Fibroblast of villous mesenchyme (primary cell): ENCODE data around the gene SNAP47. TPM values are rescaled to one million over a fixed set of nuclear protein-coding genes. Genes with fewer than 3 reads are reported as not detected.

Source experiments
- DNase-seq: peaks from one replicate; pipeline ENCODE4 v3.0.0-alpha.2; 2010; ENCODE audit warnings: low read depth
- H3K4me3 ChIP-seq: 2 replicates; pipeline ENCODE4 v1.5.1; 2011; ENCODE audit warnings: low read depth, mild to moderate bottlenecking, low read length
- total RNA-seq: library from RNA; depleted of rRNA; stranded (reverse); fragments of >200 nt; gene quantifications from 2 replicates; pipeline ENCODE4 v1.2.3, GENCODE V29; 2012
- TF ChIP-seq, protein P1 (sequence below): IDR thresholded peaks from 2 replicates; pipeline ENCODE4 v1.5.1; 2012; ENCODE audit warnings: low read depth, mild to moderate bottlenecking, low read length; ENCODE audit not compliant: insufficient read depth

SNAP47 gene
- total RNA-seq, 1 donor: 58.3 TPM

DNA sequence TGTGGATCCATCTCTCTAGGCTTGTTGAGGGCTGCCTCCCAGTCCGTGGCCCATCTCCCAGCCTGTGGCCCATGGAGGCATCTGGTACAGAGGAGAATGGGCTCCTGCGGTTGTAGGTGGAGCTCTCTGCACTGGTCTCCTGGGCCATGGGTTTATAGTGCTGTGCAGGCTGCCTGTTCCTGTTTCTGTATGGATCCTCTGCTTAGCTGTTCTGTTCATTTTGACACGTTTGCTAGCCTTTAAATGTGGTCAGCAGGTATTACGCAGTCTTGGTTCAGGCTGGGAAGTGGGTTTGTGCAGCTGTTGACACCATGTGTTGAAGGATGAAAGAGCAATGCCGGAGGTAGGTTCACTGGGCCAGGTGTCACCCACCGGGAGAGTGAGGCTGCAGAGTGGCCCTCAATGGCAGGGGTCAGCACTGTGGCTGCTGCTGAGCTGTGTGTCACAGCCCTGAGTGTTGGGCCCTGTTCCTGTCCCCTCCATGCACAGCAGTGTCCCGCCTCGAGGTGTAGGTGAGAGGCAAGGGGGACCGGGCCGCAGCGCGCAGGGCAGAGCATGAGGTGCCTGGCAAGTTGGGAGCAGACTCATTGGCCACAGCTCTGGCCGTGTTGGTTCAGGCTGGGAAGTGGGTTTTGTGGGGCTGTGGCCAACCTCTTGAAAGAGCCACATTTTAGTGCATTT, 39.0 kb downstream of the SNAP47 start:
- TF ChIP-seq, protein P1, sequence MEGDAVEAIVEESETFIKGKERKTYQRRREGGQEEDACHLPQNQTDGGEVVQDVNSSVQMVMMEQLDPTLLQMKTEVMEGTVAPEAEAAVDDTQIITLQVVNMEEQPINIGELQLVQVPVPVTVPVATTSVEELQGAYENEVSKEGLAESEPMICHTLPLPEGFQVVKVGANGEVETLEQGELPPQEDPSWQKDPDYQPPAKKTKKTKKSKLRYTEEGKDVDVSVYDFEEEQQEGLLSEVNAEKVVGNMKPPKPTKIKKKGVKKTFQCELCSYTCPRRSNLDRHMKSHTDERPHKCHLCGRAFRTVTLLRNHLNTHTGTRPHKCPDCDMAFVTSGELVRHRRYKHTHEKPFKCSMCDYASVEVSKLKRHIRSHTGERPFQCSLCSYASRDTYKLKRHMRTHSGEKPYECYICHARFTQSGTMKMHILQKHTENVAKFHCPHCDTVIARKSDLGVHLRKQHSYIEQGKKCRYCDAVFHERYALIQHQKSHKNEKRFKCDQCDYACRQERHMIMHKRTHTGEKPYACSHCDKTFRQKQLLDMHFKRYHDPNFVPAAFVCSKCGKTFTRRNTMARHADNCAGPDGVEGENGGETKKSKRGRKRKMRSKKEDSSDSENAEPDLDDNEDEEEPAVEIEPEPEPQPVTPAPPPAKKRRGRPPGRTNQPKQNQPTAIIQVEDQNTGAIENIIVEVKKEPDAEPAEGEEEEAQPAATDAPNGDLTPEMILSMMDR: no peak
- no peak for DNase-seq

DNA sequence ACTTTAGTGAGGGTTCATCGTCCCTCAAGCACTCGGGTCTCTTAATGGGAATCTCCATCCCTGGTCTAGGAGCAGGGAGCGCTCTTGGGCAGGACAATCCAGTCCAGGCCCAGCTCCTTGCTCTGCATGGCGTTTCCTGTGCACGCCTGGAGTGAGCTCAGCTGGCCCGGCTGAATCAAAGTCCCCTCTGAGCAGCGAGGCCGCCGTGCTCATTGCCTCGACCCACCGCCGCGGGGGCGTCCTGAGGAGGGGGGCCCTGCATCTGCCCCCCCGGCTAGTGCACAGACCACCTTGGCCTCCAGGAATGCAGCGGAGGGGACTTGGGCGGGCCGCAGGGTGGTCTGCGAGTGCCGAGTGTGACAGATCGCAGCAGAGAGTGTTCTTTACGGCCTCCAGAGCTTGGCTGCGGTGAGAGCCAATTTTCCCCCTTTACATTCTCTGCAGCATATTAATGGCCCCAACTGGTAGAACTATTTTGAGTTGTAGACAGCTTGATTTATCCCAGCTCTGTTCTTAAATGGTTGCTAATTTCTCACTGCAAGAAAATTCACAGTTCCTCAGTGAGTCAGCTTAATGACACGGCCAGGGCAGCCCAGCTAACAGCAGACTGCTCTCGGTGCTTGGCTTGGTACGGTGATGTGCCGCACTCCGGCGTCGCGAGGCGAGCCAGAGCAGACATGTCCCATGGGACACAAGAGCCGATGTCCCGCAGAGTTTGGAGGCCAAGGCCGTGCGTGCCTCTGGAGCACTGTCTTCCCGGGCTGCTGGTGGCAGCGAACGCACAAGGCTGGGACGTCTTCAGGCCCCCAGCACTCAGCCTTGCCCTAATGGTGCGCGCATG, 39.8 kb downstream of the SNAP47 start:
- TF ChIP-seq, protein P1: no peak
- H3K4me3 ChIP-seq: no peak overlapping the region
- DNase-seq: peak; percentile 57

More for the DNA sequence above, 39.0 kb downstream of the SNAP47 start:
- H3K4me3 ChIP-seq: no peak overlapping the region

DNA sequence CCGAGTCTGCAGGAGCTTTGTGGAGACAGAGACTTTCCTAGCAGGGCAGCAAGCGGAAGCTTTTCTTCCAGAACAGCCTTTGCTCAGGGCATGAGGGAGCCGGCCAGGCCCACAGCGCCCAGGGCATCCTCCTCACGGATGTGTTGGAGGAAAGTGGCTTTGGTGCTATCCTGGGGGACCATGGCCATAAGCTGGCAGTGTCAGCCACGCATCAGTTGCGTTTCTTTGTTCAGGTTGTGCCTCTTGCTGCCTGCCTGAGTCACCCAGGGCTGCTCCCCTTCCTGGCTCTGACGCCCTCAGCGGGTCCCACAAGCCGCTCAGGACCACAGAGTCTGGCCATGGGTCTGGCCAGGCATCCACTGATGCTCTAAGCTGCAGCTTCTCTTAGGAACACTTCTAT, 40.6 kb downstream of the SNAP47 start:
- TF ChIP-seq, protein P1: no peak
- no peak for DNase-seq
- no peak overlapping the region for H3K4me3 ChIP-seq

DNA sequence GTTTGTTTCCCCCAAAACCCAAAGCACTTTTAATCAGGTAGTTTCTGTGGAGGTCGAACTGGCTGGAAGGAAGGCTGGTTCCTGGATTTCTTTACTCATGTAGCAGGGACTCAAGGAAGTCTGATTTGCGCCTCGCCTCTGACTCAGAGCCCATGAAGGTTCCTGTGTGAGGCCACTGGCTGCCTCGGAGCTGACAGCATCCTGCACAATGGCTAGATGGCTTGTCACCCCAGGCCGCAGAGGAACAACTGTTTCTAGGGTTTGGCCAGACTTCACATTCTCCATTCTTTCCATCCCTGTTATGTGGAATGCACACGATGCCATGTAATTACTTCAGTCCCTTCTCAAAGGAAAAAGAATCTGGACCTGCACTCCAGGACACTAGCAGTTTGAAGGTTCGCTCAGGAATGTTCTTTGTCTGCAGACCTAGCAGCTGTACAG, 41.1 kb downstream of the SNAP47 start:
- DNase-seq: peak; percentile 35
- H3K4me3 ChIP-seq: no peak overlapping the region
- TF ChIP-seq, protein P1: no peak

DNA sequence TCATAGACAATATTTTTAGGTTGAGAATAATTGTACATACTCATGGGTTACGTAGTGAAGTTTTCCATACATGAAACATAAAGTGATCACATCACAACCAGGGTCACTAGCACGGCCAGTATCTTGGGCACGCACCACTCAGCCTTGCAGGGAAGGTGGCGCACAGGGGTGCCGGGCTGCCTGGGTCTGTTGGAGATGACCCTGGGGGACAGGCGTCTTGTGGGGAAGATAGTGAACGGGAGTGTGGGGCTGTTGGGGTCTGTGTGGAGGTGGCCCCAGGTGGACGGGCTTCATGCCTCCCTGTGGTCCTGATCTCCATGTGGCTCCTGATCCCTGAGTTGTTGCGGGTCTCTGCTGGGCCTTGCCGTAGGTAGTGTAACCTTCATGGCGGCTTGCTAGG, 41.9 kb downstream of the SNAP47 start:
- H3K4me3 ChIP-seq: no peak overlapping the region
- DNase-seq: no peak
- TF ChIP-seq, protein P1: no peak

DNA sequence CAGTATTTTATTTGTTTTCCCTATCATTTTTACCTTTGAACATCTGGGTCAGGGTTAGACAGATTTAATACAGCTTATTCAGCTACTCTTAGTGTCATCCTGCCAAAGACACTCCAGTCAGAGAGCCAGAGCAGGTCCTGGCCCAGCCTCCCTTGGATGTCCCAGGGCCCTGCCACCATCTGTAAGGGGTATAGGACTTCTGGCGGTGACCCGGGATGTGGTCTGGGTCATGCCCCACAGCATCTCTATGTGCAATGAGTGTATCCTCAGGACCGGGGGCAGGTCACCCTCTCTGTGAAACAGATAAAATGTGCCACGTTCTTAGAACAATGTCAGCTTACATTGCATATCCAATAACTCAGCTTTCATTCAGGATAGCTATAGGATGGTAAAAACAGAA, 42.4 kb downstream of the SNAP47 start:
- TF ChIP-seq, protein P1: no peak
- DNase-seq: no peak
- no peak overlapping the region for H3K4me3 ChIP-seq
